A549 (cell line): ENCODE measurements around the gene LIPE.

Experiments used
- CTCF ChIP-seq: fragments of >200 bp; sonication (Bioruptor Twin); formaldehyde crosslinking; IDR thresholded peaks from 3 replicates; pipeline ENCODE4 v1.5.1; 2016
- EHF ChIP-seq: fragments of 250-450 bp; sonication (Bioruptor Pico); IDR thresholded peaks from 2 replicates; pipeline ENCODE4 v1.5.0; 2020; ENCODE audit warnings: mild to moderate bottlenecking
- EP300 ChIP-seq, 2 experiments: fragments of >200 bp; sonication (Bioruptor Twin); formaldehyde crosslinking; IDR thresholded peaks; 2 replicates in 1 of 2; 3 replicates in 1 of 2; pipeline ENCODE4 v1.6.1; 2016 to 2017
- HMGXB4 ChIP-seq: fragments of 250-450 bp; sonication (Bioruptor Pico); IDR thresholded peaks from 2 replicates; pipeline ENCODE4 v1.5.0; 2021; ENCODE audit warnings: mild to moderate bottlenecking, moderate library complexity, borderline replicate concordance
- MAFK ChIP-seq: fragments of 450-650 bp; IDR thresholded peaks from 2 replicates; pipeline ENCODE4 v1.6.1; 2014; ENCODE audit not compliant: partially characterized antibody
- MAZ ChIP-seq: fragments of 150-350 bp; IDR thresholded peaks from 2 replicates; pipeline ENCODE4 v1.6.1; 2014; ENCODE audit warnings: antibody characterized with exemption, low read depth, low read length, borderline replicate concordance
- PBX3 ChIP-seq: IDR thresholded peaks from 2 replicates; pipeline ENCODE4 v1.6.1; 2012
- POLR2A ChIP-seq: IDR thresholded peaks from 2 replicates; pipeline ENCODE4 v1.6.1; 2012; ENCODE audit warnings: mild to moderate bottlenecking, low read length
- RAD21 ChIP-seq, 2 experiments: fragments of >200 bp in 1 of 2; sonication (Bioruptor Twin) in 1 of 2; formaldehyde crosslinking in 1 of 2; IDR thresholded peaks in 1 of 2; conservative IDR thresholded peaks in 1 of 2; 2 replicates in 1 of 2; 3 replicates in 1 of 2; pipeline ENCODE4 v1.6.1; 2012 to 2018; ENCODE audit warnings: inconsistent platforms in 1 of 2
- REST ChIP-seq: fragments of 200-600 bp; sonication (generic); IDR thresholded peaks from 2 replicates; pipeline ENCODE4 v1.6.1; 2016; ENCODE audit warnings: antibody characterized with exemption, mild to moderate bottlenecking, moderate library complexity
- RFX5 ChIP-seq: fragments of 450-650 bp; IDR thresholded peaks from 2 replicates; pipeline ENCODE4 v1.7.1; 2014; ENCODE audit warnings: antibody characterized with exemption, mild to moderate bottlenecking, moderate library complexity
- SMC3 ChIP-seq: fragments of >200 bp; sonication (Bioruptor Twin); formaldehyde crosslinking; IDR thresholded peaks from 3 replicates; pipeline ENCODE4 v1.6.1; 2018; ENCODE audit warnings: inconsistent platforms
- ZNF302 ChIP-seq: fragments of 250-450 bp; sonication (Bioruptor Pico); IDR thresholded peaks from 2 replicates; pipeline ENCODE4 v1.9.0; 2021; ENCODE audit warnings: inconsistent platforms, mild to moderate bottlenecking, moderate library complexity

GRCh38 chr19:42461700-42462324, 34.6 kb upstream of the LIPE start:
- TF ChIP-seq EHF (CRISPR knock-in tag) (no peak), CTCF (no peak), HMGXB4 (CRISPR knock-in tag) (no peak), POLR2A (no peak), SMC3 (no peak), MAFK (no peak), RAD21 (conservative IDR thresholded peaks at IDR 0.05 in 1 of 2, IDR thresholded peaks at IDR 0.05 in 1 of 2) (no peak), MAZ (no peak), EP300 (IDR thresholded peaks at IDR 0.05) (no peak), RFX5 (no peak), ZNF302 (CRISPR knock-in tag) (no peak), PBX3 (no peak), REST (no peak)
